ENCODE measurements around the gene RHEBL1.

The RHEBL1 gene

GRCh38 chr12:49069507-49070346 lies at the start of gene RHEBL1:
Gene RHEBL1, minus strand, starts transcription at chr12:49069979. Its CDS starts 194 bp downstream, at chr12:49069785.
- peak; percentile 97 for DNase-seq (ENCODE audit: low read depth)

- no peak for DNase-seq (ENCODE audit: low read depth)
Measured at GRCh38 chr12:49111206-49111605, 41.4 kb upstream of the RHEBL1 start.

GRCh38 chr12:49110464-49111155 lies 40.8 kb upstream of the RHEBL1 start, which contains the start of gene LMBR1L:
Gene LMBR1L, minus strand, starts transcription at chr12:49110847. Its CDS starts 292 bp downstream, at chr12:49110555.
- peak; percentile 98 for DNase-seq (ENCODE audit: low read depth)

- no peak for DNase-seq (ENCODE audit: low read depth)
Measured at GRCh38 chr12:49109641-49110463, 40.1 kb upstream of the RHEBL1 start.

GRCh38 chr12:49108958-49109404 lies 39.2 kb upstream of the RHEBL1 start:
- peak; percentile 42 for DNase-seq (ENCODE audit: low read depth)

GRCh38 chr12:49105504-49106084 lies 35.8 kb upstream of the RHEBL1 start:
- DNase-seq (ENCODE audit: low read depth) = peak; percentile 56

- no peak for DNase-seq (ENCODE audit: low read depth)
Measured at GRCh38 chr12:49104822-49105221, 35.0 kb upstream of the RHEBL1 start.

GRCh38 chr12:49100380-49100779 lies 30.6 kb upstream of the RHEBL1 start:
- DNase-seq (ENCODE audit: low read depth) = no peak

GRCh38 chr12:49098703-49099102 lies 28.9 kb upstream of the RHEBL1 start:
- no peak for DNase-seq (ENCODE audit: low read depth)

GRCh38 chr12:49098035-49098451 lies 28.3 kb upstream of the RHEBL1 start:
- peak; percentile 41 for DNase-seq (ENCODE audit: low read depth)

GRCh38 chr12:49097381-49097780 lies 27.6 kb upstream of the RHEBL1 start:
- no peak for DNase-seq (ENCODE audit: low read depth)

- no peak for DNase-seq (ENCODE audit: low read depth)
Measured at GRCh38 chr12:49094975-49095365, 25.2 kb upstream of the RHEBL1 start.

GRCh38 chr12:49094160-49094974 lies 24.6 kb upstream of the RHEBL1 start, which contains the start of gene DHH:
Gene DHH, minus strand, starts transcription at chr12:49094801. Its CDS starts 289 bp downstream, at chr12:49094512.
- no peak for DNase-seq (ENCODE audit: low read depth)

- DNase-seq (ENCODE audit: low read depth) = no peak
Measured at GRCh38 chr12:49093792-49094159, 24.0 kb upstream of the RHEBL1 start.

- DNase-seq (ENCODE audit: low read depth) = no peak
Measured at GRCh38 chr12:49092816-49093406, 23.1 kb upstream of the RHEBL1 start.

- DNase-seq (ENCODE audit: low read depth) = peak; percentile 26
Measured at GRCh38 chr12:49092086-49092815, 22.5 kb upstream of the RHEBL1 start.

GRCh38 chr12:49091836-49092085 lies 22.0 kb upstream of the RHEBL1 start:
- DNase-seq (ENCODE audit: low read depth) = peak; percentile 27

- DNase-seq (ENCODE audit: low read depth) = no peak
Measured at GRCh38 chr12:49091056-49091835, 21.5 kb upstream of the RHEBL1 start.
